ENCODE results near the gene DNAH9.

DNA sequence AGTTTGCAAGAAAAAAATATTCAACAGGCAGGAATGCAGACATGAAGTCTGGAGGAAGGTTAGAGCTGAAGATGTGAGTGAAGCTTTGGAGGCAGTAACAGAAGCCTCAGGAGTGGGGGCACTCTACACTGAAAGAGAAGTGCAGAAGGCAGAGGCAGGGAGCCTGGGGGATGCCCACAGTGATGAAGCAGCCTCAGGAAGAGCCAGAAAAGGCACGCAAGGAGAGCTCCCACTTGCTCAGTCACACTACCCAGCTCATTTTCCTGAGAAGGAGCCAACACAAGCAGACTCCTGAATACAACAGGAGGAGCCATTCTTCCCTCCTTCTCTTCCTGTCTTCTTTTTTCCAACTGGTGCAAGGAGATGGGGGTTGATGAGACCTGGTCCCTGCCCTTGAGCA lies 45.1 kb upstream of the DNAH9 start:
- TF ChIP-seq, protein P1, sequence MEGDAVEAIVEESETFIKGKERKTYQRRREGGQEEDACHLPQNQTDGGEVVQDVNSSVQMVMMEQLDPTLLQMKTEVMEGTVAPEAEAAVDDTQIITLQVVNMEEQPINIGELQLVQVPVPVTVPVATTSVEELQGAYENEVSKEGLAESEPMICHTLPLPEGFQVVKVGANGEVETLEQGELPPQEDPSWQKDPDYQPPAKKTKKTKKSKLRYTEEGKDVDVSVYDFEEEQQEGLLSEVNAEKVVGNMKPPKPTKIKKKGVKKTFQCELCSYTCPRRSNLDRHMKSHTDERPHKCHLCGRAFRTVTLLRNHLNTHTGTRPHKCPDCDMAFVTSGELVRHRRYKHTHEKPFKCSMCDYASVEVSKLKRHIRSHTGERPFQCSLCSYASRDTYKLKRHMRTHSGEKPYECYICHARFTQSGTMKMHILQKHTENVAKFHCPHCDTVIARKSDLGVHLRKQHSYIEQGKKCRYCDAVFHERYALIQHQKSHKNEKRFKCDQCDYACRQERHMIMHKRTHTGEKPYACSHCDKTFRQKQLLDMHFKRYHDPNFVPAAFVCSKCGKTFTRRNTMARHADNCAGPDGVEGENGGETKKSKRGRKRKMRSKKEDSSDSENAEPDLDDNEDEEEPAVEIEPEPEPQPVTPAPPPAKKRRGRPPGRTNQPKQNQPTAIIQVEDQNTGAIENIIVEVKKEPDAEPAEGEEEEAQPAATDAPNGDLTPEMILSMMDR (IDR thresholded peaks at IDR 0.05; ENCODE audit: insufficient read depth, low read length) = no peak
- no peak for TF ChIP-seq POLR2AphosphoS5 (IDR thresholded peaks at IDR 0.05; ENCODE audit: low read depth)
